Upper lobe of right lung (tissue), 1 donor: ENCODE results near the gene ZNF426. TPM values are rescaled to one million over a fixed set of nuclear protein-coding genes. Genes with fewer than 3 reads are reported as not detected.
"Not testable (repeated sequence)": the region's sequence is repeated elsewhere in the genome, so short reads cannot be mapped to it uniquely, and the experiment has no call there.

Source experiments
- ATAC-seq: fragments of 200-7000 bp; cut with Tn5 transposase; one replicate; pipeline ENCODE4 v1.9.1; 2020; ENCODE audit warnings: mild to moderate bottlenecking, moderate library complexity
- DNase-seq: peaks from one replicate; pipeline ENCODE4 v3.0.0-alpha.2; 2020
- H3K27ac ChIP-seq: fragments of 200-600 bp; one replicate; pipeline ENCODE4 v1.8.0; 2022
- H3K27me3 ChIP-seq: fragments of 200-600 bp; one replicate; pipeline ENCODE4 v1.8.0; 2022; ENCODE audit warnings: mild to moderate bottlenecking
- H3K36me3 ChIP-seq: fragments of 200-600 bp; one replicate; pipeline ENCODE4 v1.8.0; 2022
- H3K4me1 ChIP-seq: fragments of 200-600 bp; one replicate; pipeline ENCODE4 v1.8.0; 2022
- H3K4me3 ChIP-seq: fragments of 200-600 bp; one replicate; pipeline ENCODE4 v1.8.0; 2022; ENCODE audit warnings: mild to moderate bottlenecking
- H3K9me3 ChIP-seq: fragments of 200-600 bp; one replicate; pipeline ENCODE4 v1.8.0; 2022
- CTCF ChIP-seq: fragments of 200-600 bp; IDR thresholded peaks from one replicate; pipeline ENCODE4 v1.8.0; 2022; ENCODE audit warnings: antibody characterized with exemption
- intact Hi-C: fragments of 100-400 bp; cut with DNase I; formaldehyde crosslinking; loops from one replicate; pipeline ENCODE4 v1.11.0; 2022
- total RNA-seq: library from RNA; stranded (reverse); fragmentation: NEBNext Ultra II Directional; extraction: Animal tissue kit (Norgen Biotek cat#: 25700); gene quantifications from one replicate; pipeline ENCODE4 v1.2.1, GENCODE V29; 2021
- donor health status: DM: no; HTN: yes; CAD: no; lungs with severe emphysema.

ZNF426 gene
- total RNA-seq, 1 donor from 2014 or later, result 15.3 TPM

GRCh38 chr19:9570255-9570654 is 31.8 kb upstream of the ZNF426 start:
- ATAC-seq, result no peak
- H3K9me3 ChIP-seq, result peaks cover 98% of the 10 kb centered on the region

DNA sequence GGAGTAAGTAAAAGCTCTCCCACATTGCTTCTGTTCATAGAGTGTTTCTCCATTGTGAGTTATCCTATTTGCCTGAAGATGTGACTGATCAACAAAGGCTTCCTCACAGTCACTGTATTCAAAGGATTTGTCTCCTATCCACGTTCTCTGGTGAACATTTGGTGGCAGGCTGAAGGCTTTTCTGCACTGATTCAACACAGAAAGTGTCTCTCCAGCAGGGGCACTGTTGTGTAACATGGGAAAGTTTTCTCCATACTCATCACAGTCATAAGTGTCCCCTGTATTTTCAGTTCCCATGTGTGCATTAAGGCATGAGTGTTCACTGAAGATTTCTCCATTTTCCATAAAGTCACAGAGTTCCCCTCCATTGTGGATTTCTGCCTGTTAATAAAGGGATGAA is 28.3 kb upstream of the ZNF426 start:
- no peak overlapping the region for H3K27ac ChIP-seq
- DNase-seq (no peak), ATAC-seq (no peak)
- no peak overlapping the region for H3K4me3 ChIP-seq
- intact Hi-C loops, result no loop called here
- H3K9me3 ChIP-seq, result peaks cover 97% of the 10 kb centered on the region
- no peaks in the 10 kb centered on the region for H3K4me1 ChIP-seq
- no peaks in the 10 kb centered on the region for H3K27me3 ChIP-seq
- peaks cover 58% of the 10 kb centered on the region for H3K36me3 ChIP-seq
- no peak for TF ChIP-seq CTCF

More at GRCh38 chr19:9570255-9570654, 31.8 kb upstream of the ZNF426 start:
- no peaks in the 10 kb centered on the region for H3K27me3 ChIP-seq
- no peaks in the 10 kb centered on the region for H3K4me1 ChIP-seq
- H3K27ac ChIP-seq, result no peak overlapping the region
- H3K4me3 ChIP-seq, result no peak overlapping the region
- no peak for TF ChIP-seq CTCF
- no peak for DNase-seq
- peaks cover 38% of the 10 kb centered on the region for H3K36me3 ChIP-seq
- intact Hi-C loops, result no loop called here

GRCh38 chr19:9565900-9566705 is 27.7 kb upstream of the ZNF426 start:
- ATAC-seq (no peak), DNase-seq (no peak)
- Histone ChIP-seq H3K27me3 (no peaks in the 10 kb centered on the region), H3K36me3 (peaks cover 61% of the 10 kb centered on the region), H3K9me3 (peaks cover 97% of the 10 kb centered on the region), H3K4me3 (no peak overlapping the region), H3K4me1 (no peaks in the 10 kb centered on the region), H3K27ac (no peak overlapping the region)
- TF ChIP-seq CTCF, result no peak
- intact Hi-C loops, result no loop called here

- TF ChIP-seq CTCF, result no peak
- H3K27me3 ChIP-seq, result no peaks in the 10 kb centered on the region
- H3K36me3 ChIP-seq, result no peaks in the 10 kb centered on the region
- H3K4me3 ChIP-seq, result no peak overlapping the region
- no peak overlapping the region for H3K27ac ChIP-seq
- no peak for DNase-seq
- peaks cover 21% of the 10 kb centered on the region for H3K9me3 ChIP-seq
- ATAC-seq, result no peak
- H3K4me1 ChIP-seq, result no peaks in the 10 kb centered on the region
- intact Hi-C loops, result no loop called here
Observed at GRCh38 chr19:9552536-9553274, 14.3 kb upstream of the ZNF426 start.

DNA sequence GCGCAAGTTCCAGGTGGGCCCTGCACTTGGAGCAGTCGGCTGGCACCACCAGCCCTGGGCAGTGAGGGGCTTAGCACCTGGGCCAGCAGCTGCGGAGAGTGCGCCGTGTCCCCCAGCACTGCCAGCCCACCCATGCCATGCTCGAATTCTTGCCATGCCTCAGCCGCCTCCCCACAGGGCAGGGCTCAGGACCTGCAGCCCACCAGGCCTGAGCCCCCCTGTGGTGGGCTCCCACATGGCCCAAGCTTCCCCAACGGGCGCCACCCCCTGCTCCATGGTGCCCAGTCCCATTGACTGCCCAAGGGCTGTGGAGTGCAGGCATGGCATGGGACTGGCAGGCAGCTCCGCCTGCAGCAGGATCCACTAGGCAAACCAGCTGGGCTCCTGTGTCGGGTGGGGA is 9.4 kb upstream of the ZNF426 start:
- no peaks in the 10 kb centered on the region for H3K36me3 ChIP-seq
- no peaks in the 10 kb centered on the region for H3K9me3 ChIP-seq
- no peak for TF ChIP-seq CTCF
- no peaks in the 10 kb centered on the region for H3K27me3 ChIP-seq
- ATAC-seq (no peak), DNase-seq (no peak)
- no peak overlapping the region for H3K4me3 ChIP-seq
- H3K4me1 ChIP-seq, result no peaks in the 10 kb centered on the region
- H3K27ac ChIP-seq, result no peak overlapping the region
- intact Hi-C loops, result no loop called here

GRCh38 chr19:9541281-9541680 is 2.8 kb upstream of the ZNF426 start:
- H3K27ac ChIP-seq, intact Hi-C loops, ATAC-seq, H3K36me3 ChIP-seq, H3K27me3 ChIP-seq, H3K4me1 ChIP-seq, H3K9me3 ChIP-seq, H3K4me3 ChIP-seq, DNase-seq: not testable (repeated sequence)

GRCh38 chr19:9539921-9540320 is 1.5 kb upstream of the ZNF426 start:
- peaks cover 13% of the 10 kb centered on the region for H3K36me3 ChIP-seq
- DNase-seq, intact Hi-C loops, ATAC-seq, H3K27ac ChIP-seq, H3K27me3 ChIP-seq, H3K4me3 ChIP-seq, H3K9me3 ChIP-seq, H3K4me1 ChIP-seq: not testable (repeated sequence)

DNA sequence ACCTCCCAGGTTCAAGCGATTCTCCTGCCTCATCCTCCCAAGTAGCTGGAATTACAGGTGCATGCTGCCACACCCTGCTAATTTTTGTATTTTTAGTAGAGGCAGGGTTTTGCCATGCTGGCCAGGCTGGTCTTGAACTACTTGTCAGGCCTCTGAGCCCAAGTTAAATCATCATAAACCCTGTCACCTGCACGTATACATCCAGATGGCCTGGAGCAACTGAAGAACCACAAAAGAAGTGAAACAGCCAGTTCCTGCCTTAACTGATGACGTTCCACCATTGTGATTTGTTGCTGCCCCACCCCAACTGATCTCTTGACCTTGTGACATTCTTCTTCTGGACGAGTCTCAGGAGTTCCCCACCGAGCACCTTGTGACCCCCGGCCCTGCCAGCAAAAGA is 756 bp upstream of the ZNF426 start:
- intact Hi-C loops, H3K9me3 ChIP-seq, ATAC-seq, DNase-seq, H3K27me3 ChIP-seq, H3K4me1 ChIP-seq: not testable (repeated sequence)
- peak overlapping the region; percentile 78 for H3K4me3 ChIP-seq
- peak overlapping the region; percentile 98 for H3K27ac ChIP-seq
- H3K36me3 ChIP-seq, result peaks cover 20% of the 10 kb centered on the region
